Activated naive CD4-positive, alpha-beta T cell treated with anti-CD3 and anti-CD28 coated beads, Interleukin-2, amount 50 U/mL, for 24 hours (primary cell): ENCODE measurements around the gene MYADM.

Source experiments
- H3K27ac Mint-ChIP-seq: one replicate; pipeline ENCODE4 v1.8.0; 2021; ENCODE audit warnings: mild to moderate bottlenecking, mixed read lengths
- H3K27me3 Mint-ChIP-seq: one replicate; pipeline ENCODE4 v1.8.0; 2021; ENCODE audit warnings: mixed read lengths
- H3K36me3 Mint-ChIP-seq: one replicate; pipeline ENCODE4 v1.8.0; 2021; ENCODE audit warnings: mixed read lengths
- H3K4me1 Mint-ChIP-seq: one replicate; pipeline ENCODE4 v1.8.0; 2021; ENCODE audit warnings: mixed read lengths
- H3K4me3 Mint-ChIP-seq: one replicate; pipeline ENCODE4 v1.8.0; 2021; ENCODE audit warnings: mild to moderate bottlenecking, mixed read lengths
- H3K9me3 Mint-ChIP-seq: one replicate; pipeline ENCODE4 v1.8.0; 2021; ENCODE audit warnings: mixed read lengths

MYADM gene

GRCh38 chr19:53876651-53877224 is 9.1 kb downstream of the MYADM start:
- H3K27me3 Mint-ChIP-seq = no peaks in the 10 kb centered on the region
- H3K4me1 Mint-ChIP-seq = peaks cover 59% of the 10 kb centered on the region
- H3K36me3 Mint-ChIP-seq = peaks cover 21% of the 10 kb centered on the region
- H3K4me3 Mint-ChIP-seq = peak overlapping the region; percentile 53
- H3K27ac Mint-ChIP-seq = no peak overlapping the region
- H3K9me3 Mint-ChIP-seq = no peaks in the 10 kb centered on the region

GRCh38 chr19:53877361-53877766 is 9.7 kb downstream of the MYADM start:
- Mint-ChIP-seq H3K4me1 (peaks cover 58% of the 10 kb centered on the region), H3K27ac (peak overlapping the region; percentile 31), H3K9me3 (no peaks in the 10 kb centered on the region), H3K27me3 (no peaks in the 10 kb centered on the region), H3K4me3 (peak overlapping the region; percentile 53), H3K36me3 (peaks cover 21% of the 10 kb centered on the region)

GRCh38 chr19:53878776-53879139 is 11.1 kb downstream of the MYADM start:
- no peak overlapping the region for H3K27ac Mint-ChIP-seq
- H3K27me3 Mint-ChIP-seq = peaks cover 2% of the 10 kb centered on the region
- peaks cover 51% of the 10 kb centered on the region for H3K4me1 Mint-ChIP-seq
- H3K36me3 Mint-ChIP-seq = peaks cover 14% of the 10 kb centered on the region
- H3K4me3 Mint-ChIP-seq = no peak overlapping the region
- H3K9me3 Mint-ChIP-seq = no peaks in the 10 kb centered on the region

GRCh38 chr19:53879140-53880081 is 11.7 kb downstream of the MYADM start:
- H3K27me3 Mint-ChIP-seq = peaks cover 6% of the 10 kb centered on the region
- H3K27ac Mint-ChIP-seq = no peak overlapping the region
- H3K4me3 Mint-ChIP-seq = no peak overlapping the region
- H3K36me3 Mint-ChIP-seq = peaks cover 8% of the 10 kb centered on the region
- H3K9me3 Mint-ChIP-seq = no peaks in the 10 kb centered on the region
- H3K4me1 Mint-ChIP-seq = peaks cover 47% of the 10 kb centered on the region

- H3K9me3 Mint-ChIP-seq = no peaks in the 10 kb centered on the region
Observed at GRCh38 chr19:53880711-53881481, 13.2 kb downstream of the MYADM start.

GRCh38 chr19:53881482-53882390 is 14.1 kb downstream of the MYADM start, which contains the start of gene PRKCG:
Gene PRKCG, plus strand, starts transcription at chr19:53882197. Its CDS starts 298 bp downstream, at chr19:53882495.
- Mint-ChIP-seq H3K4me1 (peaks cover 24% of the 10 kb centered on the region), H3K4me3 (peak within 1 kb of the TSS; percentile 41), H3K36me3 (peaks cover 3% of the 10 kb centered on the region), H3K27ac (no peak within 1 kb of the TSS), H3K9me3 (no peaks in the 10 kb centered on the region), H3K27me3 (peaks cover 11% of the 10 kb centered on the region)

More at GRCh38 chr19:53880711-53881481, 13.2 kb downstream of the MYADM start:
- H3K36me3 Mint-ChIP-seq = peaks cover 3% of the 10 kb centered on the region
- H3K4me1 Mint-ChIP-seq = peaks cover 32% of the 10 kb centered on the region
- no peak overlapping the region for H3K27ac Mint-ChIP-seq
- H3K27me3 Mint-ChIP-seq = peaks cover 11% of the 10 kb centered on the region
- no peak overlapping the region for H3K4me3 Mint-ChIP-seq

- Mint-ChIP-seq H3K36me3 (no peaks in the 10 kb centered on the region), H3K4me3 (peak overlapping the region; percentile 41), H3K4me1 (peaks cover 16% of the 10 kb centered on the region), H3K9me3 (no peaks in the 10 kb centered on the region), H3K27me3 (peaks cover 11% of the 10 kb centered on the region), H3K27ac (no peak overlapping the region)
Observed at GRCh38 chr19:53882391-53883050, 14.8 kb downstream of the MYADM start.

GRCh38 chr19:53883231-53883661 is 15.6 kb downstream of the MYADM start:
- Mint-ChIP-seq H3K9me3 (no peaks in the 10 kb centered on the region), H3K27me3 (peaks cover 11% of the 10 kb centered on the region), H3K27ac (no peak overlapping the region), H3K36me3 (no peaks in the 10 kb centered on the region), H3K4me1 (peaks cover 13% of the 10 kb centered on the region), H3K4me3 (no peak overlapping the region)

- H3K4me1 Mint-ChIP-seq = peaks cover 10% of the 10 kb centered on the region
- H3K36me3 Mint-ChIP-seq = no peaks in the 10 kb centered on the region
- H3K4me3 Mint-ChIP-seq = peak overlapping the region; percentile 38
- no peak overlapping the region for H3K27ac Mint-ChIP-seq
- peaks cover 11% of the 10 kb centered on the region for H3K27me3 Mint-ChIP-seq
- no peaks in the 10 kb centered on the region for H3K9me3 Mint-ChIP-seq
Observed at GRCh38 chr19:53883741-53884140, 16.1 kb downstream of the MYADM start.

GRCh38 chr19:53884256-53884655 is 16.6 kb downstream of the MYADM start:
- Mint-ChIP-seq H3K4me1 (peaks cover 6% of the 10 kb centered on the region), H3K4me3 (no peak overlapping the region), H3K27me3 (peaks cover 11% of the 10 kb centered on the region), H3K36me3 (no peaks in the 10 kb centered on the region), H3K27ac (no peak overlapping the region), H3K9me3 (no peaks in the 10 kb centered on the region)

GRCh38 chr19:53885036-53885435 is 17.4 kb downstream of the MYADM start:
- no peaks in the 10 kb centered on the region for H3K36me3 Mint-ChIP-seq
- H3K4me3 Mint-ChIP-seq = no peak overlapping the region
- peaks cover 6% of the 10 kb centered on the region for H3K4me1 Mint-ChIP-seq
- no peaks in the 10 kb centered on the region for H3K9me3 Mint-ChIP-seq
- no peak overlapping the region for H3K27ac Mint-ChIP-seq
- peaks cover 11% of the 10 kb centered on the region for H3K27me3 Mint-ChIP-seq

- H3K36me3 Mint-ChIP-seq = no peaks in the 10 kb centered on the region
- no peaks in the 10 kb centered on the region for H3K9me3 Mint-ChIP-seq
- no peak overlapping the region for H3K4me3 Mint-ChIP-seq
- H3K27ac Mint-ChIP-seq = no peak overlapping the region
- H3K4me1 Mint-ChIP-seq = no peaks in the 10 kb centered on the region
- H3K27me3 Mint-ChIP-seq = peaks cover 35% of the 10 kb centered on the region
Observed at GRCh38 chr19:53892301-53892980, 24.8 kb downstream of the MYADM start.

GRCh38 chr19:53892981-53893325 is 25.3 kb downstream of the MYADM start:
- H3K27me3 Mint-ChIP-seq = peaks cover 39% of the 10 kb centered on the region
- H3K4me1 Mint-ChIP-seq = no peaks in the 10 kb centered on the region
- no peaks in the 10 kb centered on the region for H3K9me3 Mint-ChIP-seq
- no peak overlapping the region for H3K4me3 Mint-ChIP-seq
- H3K27ac Mint-ChIP-seq = no peak overlapping the region
- no peaks in the 10 kb centered on the region for H3K36me3 Mint-ChIP-seq

GRCh38 chr19:53894707-53895106 is 27.0 kb downstream of the MYADM start:
- peaks cover 49% of the 10 kb centered on the region for H3K27me3 Mint-ChIP-seq
- H3K4me1 Mint-ChIP-seq = no peaks in the 10 kb centered on the region
- H3K4me3 Mint-ChIP-seq = no peak overlapping the region
- H3K9me3 Mint-ChIP-seq = no peaks in the 10 kb centered on the region
- no peak overlapping the region for H3K27ac Mint-ChIP-seq
- H3K36me3 Mint-ChIP-seq = peaks cover 2% of the 10 kb centered on the region
